SH-SY5Y (cell line): ENCODE data around the gene HSF4.
A peak's percentile ranks its signal among the peaks of the same experiment; 100 is the strongest.

Experiments
- GATA2 ChIP-seq: IDR thresholded peaks from 2 replicates; pipeline ENCODE4 v1.6.1; 2011; ENCODE audit warnings: mild to moderate bottlenecking, low read depth, low read length
- GATA3 ChIP-seq: IDR thresholded peaks from 2 replicates; pipeline ENCODE4 v1.6.1; 2011; ENCODE audit warnings: low read depth, mild to moderate bottlenecking, low read length, moderate library complexity

GRCh38 chr16:67183627-67184452 lies 19.3 kb downstream of the HSF4 start, which contains the start of gene MATCAP1:
- TF ChIP-seq GATA2: peak; percentile 34; the same call in 1 of the 2 replicates
- TF ChIP-seq GATA3: no peak
